GM10248 (cell line): ENCODE measurements around the gene BCL2L11.

Source experiments
- CTCF ChIA-PET: fragments of 300-600 bp; sonication (Branson Sonifier 250); formaldehyde crosslinking; extraction: SDS; loops from one replicate; lab custom pipeline; 2021; ENCODE audit warnings: antibody characterized with exemption; lab: Yijun Ruan, JAX
- POLR2A ChIA-PET: fragments of 350-650 bp; sonication (Branson Sonifier 250); formaldehyde crosslinking; extraction: SDS; loops from one replicate; lab custom pipeline; 2020; ENCODE audit warnings: antibody characterized with exemption; lab: Yijun Ruan, JAX
- DNase-seq: peaks from one replicate; pipeline ENCODE4 v3.0.0; 2012; ENCODE audit errors: extremely low spot score
- CTCF ChIP-seq: IDR thresholded peaks from 2 replicates; pipeline ENCODE4 v1.5.1; 2012; ENCODE audit warnings: mild to moderate bottlenecking, low read depth; ENCODE audit errors: extremely low read depth, missing control alignments, control extremely low read depth

Gene BCL2L11

GRCh38 chr2:111139637-111140317 is 19.1 kb downstream of the BCL2L11 start:
- POLR2A ChIA-PET, result no interaction called here
- DNase-seq, result no peak
- CTCF ChIA-PET, result interaction anchor here (1.0 kb wide), 1 partner anchor 9 kb away, joined by 3 read pairs; no protein-coding TSS in a partner anchor
- no peak for TF ChIP-seq CTCF

- no peak for DNase-seq
- ChIA-PET POLR2A (no interaction called here), CTCF (interaction anchor here (1.0 kb wide), 1 partner anchor 10 kb away, joined by 3 read pairs; no protein-coding TSS in a partner anchor)
These were observed 20.1 kb downstream of the BCL2L11 start for GRCh38 chr2:111140815-111141214.

GRCh38 chr2:111142101-111142500 is 21.4 kb downstream of the BCL2L11 start:
- ChIA-PET CTCF (interaction anchor here (1.0 kb wide), 1 partner anchor 16 kb away, joined by 3 read pairs; no protein-coding TSS in a partner anchor), POLR2A (no interaction called here)
- no peak for DNase-seq
- no peak for TF ChIP-seq CTCF

More at GRCh38 chr2:111140815-111141214, 20.1 kb downstream of the BCL2L11 start:
- TF ChIP-seq CTCF, result no peak

- TF ChIP-seq CTCF, result no peak
- DNase-seq, result no peak
- ChIA-PET POLR2A (no interaction called here), CTCF (interaction anchor here (1.0 to 2.0 kb wide), 5 partner anchors 8 to 338 kb away, joined by 3 to 7 read pairs (median 3); no protein-coding TSS in a partner anchor)
These were observed 22.6 kb downstream of the BCL2L11 start for GRCh38 chr2:111143107-111143842.

- CTCF ChIA-PET, result interaction anchor here (1.2 to 2.0 kb wide), 4 partner anchors 9 to 338 kb away, joined by 3 to 7 read pairs (median 4); no protein-coding TSS in a partner anchor
- no peak for DNase-seq
- no peak for TF ChIP-seq CTCF
- POLR2A ChIA-PET, result no interaction called here
These were observed 23.1 kb downstream of the BCL2L11 start for GRCh38 chr2:111143843-111144198.

- no peak for DNase-seq
- POLR2A ChIA-PET, result no interaction called here
- CTCF ChIA-PET, result interaction anchor here (0.8 to 2.1 kb wide), 4 partner anchors 11 to 41 kb away, joined by 3 to 7 read pairs (median 4); no protein-coding TSS in a partner anchor
- TF ChIP-seq CTCF, result no peak
These were observed 24.5 kb downstream of the BCL2L11 start for GRCh38 chr2:111145103-111145760.
